NK-92 (cell line): ENCODE data around the gene ZFP3.
"Not testable (repeated sequence)": the region's sequence is repeated elsewhere in the genome, so short reads cannot be mapped to it uniquely, and the experiment has no call there.

Experiments used
- DNase-seq: peaks from one replicate; lab custom pipeline; 2025; ENCODE audit not compliant: unreplicated experiment; lab: John Stamatoyannopoulos, UW

Gene ZFP3

GRCh38 chr17:5078106-5079028, at the start of gene ZFP3:
Gene ZFP3 (plus strand): TSS chr17:5078467. CDS start chr17:5091505, 13,038 bp downstream.
- no peak for DNase-seq

- DNase-seq, result not testable (repeated sequence)
Observed at GRCh38 chr17:5030168-5030567, 48.1 kb upstream of the ZFP3 start.

- no peak for DNase-seq
Observed at GRCh38 chr17:5031365-5032082, 46.7 kb upstream of the ZFP3 start.

GRCh38 chr17:5032865-5033264, 45.4 kb upstream of the ZFP3 start:
- DNase-seq, result no peak

GRCh38 chr17:5033352-5034015, 44.8 kb upstream of the ZFP3 start:
- DNase-seq, result no peak

GRCh38 chr17:5034063-5034462, 44.2 kb upstream of the ZFP3 start:
- DNase-seq, result no peak

GRCh38 chr17:5034651-5035050, 43.6 kb upstream of the ZFP3 start:
- no peak for DNase-seq

- no peak for DNase-seq
Observed at GRCh38 chr17:5035315-5035714, 43.0 kb upstream of the ZFP3 start, which contains the start of gene SLC52A1. Gene SLC52A1 (minus strand): TSS chr17:5035426. CDS start chr17:5034606, 820 bp downstream.

- no peak for DNase-seq
Observed at GRCh38 chr17:5042157-5043022, 35.9 kb upstream of the ZFP3 start.

- DNase-seq, result no peak
Observed at GRCh38 chr17:5043524-5043923, 34.7 kb upstream of the ZFP3 start.

- DNase-seq, result no peak
Observed at GRCh38 chr17:5044630-5045029, 33.6 kb upstream of the ZFP3 start.

- DNase-seq, result no peak
Observed at GRCh38 chr17:5045496-5045895, 32.8 kb upstream of the ZFP3 start.

GRCh38 chr17:5047446-5047845, 30.8 kb upstream of the ZFP3 start:
- no peak for DNase-seq

- DNase-seq, result no peak
Observed at GRCh38 chr17:5049314-5049841, 28.9 kb upstream of the ZFP3 start.

- no peak for DNase-seq
Observed at GRCh38 chr17:5050278-5050677, 28.0 kb upstream of the ZFP3 start.

- no peak for DNase-seq
Observed at GRCh38 chr17:5055543-5055942, 22.7 kb upstream of the ZFP3 start.

- no peak for DNase-seq
Observed at GRCh38 chr17:5065227-5065744, 13.0 kb upstream of the ZFP3 start.

- no peak for DNase-seq
Observed at GRCh38 chr17:5068236-5068635, 10.0 kb upstream of the ZFP3 start.

GRCh38 chr17:5069724-5070123, 8.5 kb upstream of the ZFP3 start:
- no peak for DNase-seq

GRCh38 chr17:5075472-5075871, 2.8 kb upstream of the ZFP3 start:
- not testable (repeated sequence) for DNase-seq
